ENCODE measurements around the gene ASB18. TPM values are rescaled to one million over a fixed set of nuclear protein-coding genes. Genes with fewer than 3 reads are reported as not detected.

ASB18 gene
- total RNA-seq, 1 experiment from 2014 or later: not detected

- peak overlapping the region; percentile 44 for H3K4me3 Mint-ChIP-seq (ENCODE audit: unreplicated experiment)
- ChIA-PET POLR2A (no interaction called here), CTCF (no interaction called here)
- H3K36me3 Mint-ChIP-seq (ENCODE audit: insufficient read depth, unreplicated experiment): no peaks in the 10 kb centered on the region
- DNase-seq: no peak
- no TSS peak for BruUV-seq (replicated peaks)
- no peaks in the 10 kb centered on the region for H3K4me1 Mint-ChIP-seq (ENCODE audit: low read depth, unreplicated experiment)
- H3K9me3 Mint-ChIP-seq (ENCODE audit: unreplicated experiment): peaks cover 1% of the 10 kb centered on the region
- no peak overlapping the region for H3K27ac Mint-ChIP-seq (ENCODE audit: unreplicated experiment)
- H3K4me1 ChIP-seq: no peaks in the 10 kb centered on the region
- no peaks in the 10 kb centered on the region for H3K27me3 ChIP-seq (replicated peaks; ENCODE audit: control insufficient read depth, insufficient read depth, low read length)
- intact Hi-C loops (cut with micrococcal nuclease; ENCODE audit: unreplicated experiment): no loop called here
- peaks cover 5% of the 10 kb centered on the region for H3K27me3 Mint-ChIP-seq (ENCODE audit: insufficient read depth, unreplicated experiment)
- no peak for TF ChIP-seq CTCF (IDR thresholded peaks at IDR 0.05; ENCODE audit: insufficient read depth in 1 of 2, low read depth in 1 of 2, low read length in 1 of 2, severe bottlenecking in 1 of 2, unreplicated experiment in 1 of 2)
- peak overlapping the region; percentile 23 for H3K4me3 ChIP-seq (ENCODE audit: low read depth, low read length)
- no peaks in the 10 kb centered on the region for H3K9me3 ChIP-seq
- no peaks in the 10 kb centered on the region for H3K36me3 ChIP-seq (ENCODE audit: control insufficient read depth, insufficient read depth, low read length)
These were observed 26.6 kb downstream of the ASB18 start for GRCh38 chr2:236237468-236238190.

- Histone ChIP-seq H3K4me3 (ENCODE audit: low read depth, low read length) (peak overlapping the region; percentile 23; the same call in 1 of the 2 replicates), H3K27me3 (replicated peaks; ENCODE audit: control insufficient read depth, insufficient read depth, low read length) (no peaks in the 10 kb centered on the region), H3K9me3 (no peaks in the 10 kb centered on the region), H3K36me3 (ENCODE audit: control insufficient read depth, insufficient read depth, low read length) (no peaks in the 10 kb centered on the region), H3K4me1 (no peaks in the 10 kb centered on the region)
- BruUV-seq (replicated peaks): no TSS peak
- ChIA-PET CTCF (no interaction called here), POLR2A (no interaction called here)
- peaks cover 5% of the 10 kb centered on the region for H3K27me3 Mint-ChIP-seq (ENCODE audit: insufficient read depth, unreplicated experiment)
- H3K4me1 Mint-ChIP-seq (ENCODE audit: low read depth, unreplicated experiment): no peaks in the 10 kb centered on the region
- intact Hi-C loops (cut with micrococcal nuclease; ENCODE audit: unreplicated experiment): no loop called here
- no peak overlapping the region for H3K27ac Mint-ChIP-seq (ENCODE audit: unreplicated experiment)
- peak overlapping the region; percentile 44 for H3K4me3 Mint-ChIP-seq (ENCODE audit: unreplicated experiment)
- DNase-seq: no peak
- H3K36me3 Mint-ChIP-seq (ENCODE audit: insufficient read depth, unreplicated experiment): no peaks in the 10 kb centered on the region
- H3K9me3 Mint-ChIP-seq (ENCODE audit: unreplicated experiment): peaks cover 9% of the 10 kb centered on the region
- no peak for TF ChIP-seq CTCF (IDR thresholded peaks at IDR 0.05; ENCODE audit: insufficient read depth in 1 of 2, low read depth in 1 of 2, low read length in 1 of 2, severe bottlenecking in 1 of 2, unreplicated experiment in 1 of 2)
These were observed 27.4 kb downstream of the ASB18 start for GRCh38 chr2:236236559-236237452.

GRCh38 chr2:236229186-236229585 lies 35.0 kb downstream of the ASB18 start:
- Mint-ChIP-seq H3K27ac (ENCODE audit: unreplicated experiment) (no peak overlapping the region), H3K36me3 (ENCODE audit: insufficient read depth, unreplicated experiment) (no peaks in the 10 kb centered on the region), H3K4me1 (ENCODE audit: low read depth, unreplicated experiment) (no peaks in the 10 kb centered on the region), H3K9me3 (ENCODE audit: unreplicated experiment) (peaks cover 39% of the 10 kb centered on the region), H3K4me3 (ENCODE audit: unreplicated experiment) (no peak overlapping the region), H3K27me3 (ENCODE audit: insufficient read depth, unreplicated experiment) (no peaks in the 10 kb centered on the region)
- Histone ChIP-seq H3K4me1 (no peaks in the 10 kb centered on the region), H3K4me3 (ENCODE audit: low read depth, low read length) (no peak overlapping the region), H3K36me3 (ENCODE audit: control insufficient read depth, insufficient read depth, low read length) (no peaks in the 10 kb centered on the region), H3K9me3 (peaks cover 3% of the 10 kb centered on the region; the same call in 1 of the 2 replicates), H3K27me3 (replicated peaks; ENCODE audit: control insufficient read depth, insufficient read depth, low read length) (no peaks in the 10 kb centered on the region)
- no peak for TF ChIP-seq CTCF (IDR thresholded peaks at IDR 0.05; ENCODE audit: insufficient read depth in 1 of 2, low read depth in 1 of 2, low read length in 1 of 2, severe bottlenecking in 1 of 2, unreplicated experiment in 1 of 2)
- POLR2A ChIA-PET: no interaction called here
- no TSS peak for BruUV-seq (replicated peaks)
- CTCF ChIA-PET: no interaction called here
- no peak for DNase-seq
- intact Hi-C loops (cut with micrococcal nuclease; ENCODE audit: unreplicated experiment): no loop called here
